Measurements from ENCODE around the gene ZNF814. TPM values are rescaled to one million over a fixed set of nuclear protein-coding genes. Genes with fewer than 3 reads are reported as not detected.
"Not testable (repeated sequence)": the region's sequence is repeated elsewhere in the genome, so short reads cannot be mapped to it uniquely, and the experiment has no call there.

ZNF814 gene
- total and polyA plus RNA-seq, 2 donors (not counting 1 experiment from before 2014, with no cell fraction given): 5.5 to 6.1 TPM

- H3K9ac ChIP-seq (ENCODE audit: insufficient read depth, low read length): no peak overlapping the region
- DNase-seq (ENCODE audit: low read depth in 2 of 2): no peak
- TF ChIP-seq EZH2 (IDR thresholded peaks at IDR 0.05; ENCODE audit: low read length, missing control alignments) (no peak), CTCF (conservative IDR thresholded peaks at IDR 0.05 in 1 of 2, IDR thresholded peaks at IDR 0.05 in 1 of 2; ENCODE audit: low read depth in 1 of 2, low read length in 2 of 2) (no peak)
Measured at GRCh38 chr19:57812226-57812625, 76.6 kb downstream of the ZNF814 start.

GRCh38 chr19:57810410-57811295 lies 78.2 kb downstream of the ZNF814 start:
- DNase-seq (ENCODE audit: low read depth in 2 of 2): not testable (repeated sequence)

More at GRCh38 chr19:57812226-57812625, 76.6 kb downstream of the ZNF814 start:
- Histone ChIP-seq H3K27ac (ENCODE audit: insufficient read depth, low read length) (no peak overlapping the region), H3K36me3 (ENCODE audit: control insufficient read depth, insufficient read depth, low read length) (peaks cover 2% of the 10 kb centered on the region), H3K4me3 (replicated peaks in 1 of 4; ENCODE audit: control extremely low read depth in 1 of 4, insufficient read depth in 1 of 4, low read depth in 3 of 4, low read length in 4 of 4) (no peak overlapping the region), H3K4me2 (ENCODE audit: extremely low read depth, insufficient read depth, low read length) (no peak overlapping the region), H3K9me3 (ENCODE audit: control insufficient read depth, insufficient read depth, low read depth, low read length) (no peaks in the 10 kb centered on the region), H3K27me3 (ENCODE audit: control insufficient read depth, insufficient read depth, low read length) (no peaks in the 10 kb centered on the region), H2AFZ (ENCODE audit: low read length) (no peak overlapping the region), H3K4me1 (ENCODE audit: control insufficient read depth, extremely low read depth, insufficient read depth, low read length) (peaks cover 3% of the 10 kb centered on the region), H4K20me1 (ENCODE audit: control insufficient read depth, extremely low read depth, insufficient read depth, low read length) (no peaks in the 10 kb centered on the region), H3K79me2 (ENCODE audit: control insufficient read depth, insufficient read depth, low read length) (peaks cover 5% of the 10 kb centered on the region)

DNA sequence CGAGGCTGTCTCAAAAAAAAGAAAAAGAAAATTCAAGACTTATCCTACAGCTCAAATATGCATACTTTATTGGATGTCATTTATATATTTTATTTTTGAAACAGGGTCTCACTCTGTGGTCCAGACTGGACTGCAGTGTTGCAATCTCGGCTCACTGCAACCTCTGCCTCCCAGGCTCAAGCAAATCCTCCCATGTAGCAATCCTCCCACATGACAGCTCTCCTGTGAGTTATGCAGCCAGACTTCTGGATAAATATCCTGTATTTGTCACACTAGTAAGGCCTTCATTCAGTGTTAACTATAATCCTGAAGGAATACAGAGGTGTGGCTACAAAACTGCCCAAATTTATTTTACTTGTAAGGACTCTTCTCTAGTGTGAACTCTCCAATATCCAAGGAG lies 81.3 kb downstream of the ZNF814 start:
- H3K79me2 ChIP-seq (ENCODE audit: control insufficient read depth, insufficient read depth, low read length): no peaks in the 10 kb centered on the region
- H3K36me3 ChIP-seq (ENCODE audit: control insufficient read depth, insufficient read depth, low read length): peaks cover 2% of the 10 kb centered on the region
- H3K4me2 ChIP-seq (ENCODE audit: extremely low read depth, insufficient read depth, low read length): no peak overlapping the region
- no peak for DNase-seq (ENCODE audit: low read depth in 2 of 2)
- no peaks in the 10 kb centered on the region for H3K9me3 ChIP-seq (ENCODE audit: control insufficient read depth, insufficient read depth, low read depth, low read length)
- TF ChIP-seq CTCF (conservative IDR thresholded peaks at IDR 0.05 in 1 of 2, IDR thresholded peaks at IDR 0.05 in 1 of 2; ENCODE audit: low read depth in 1 of 2, low read length in 2 of 2) (no peak), EZH2 (IDR thresholded peaks at IDR 0.05; ENCODE audit: low read length, missing control alignments) (no peak)
- no peak overlapping the region for H3K4me3 ChIP-seq (replicated peaks in 1 of 4; ENCODE audit: control extremely low read depth in 1 of 4, insufficient read depth in 1 of 4, low read depth in 3 of 4, low read length in 4 of 4)
- H2AFZ ChIP-seq (ENCODE audit: low read length): no peak overlapping the region
- no peak overlapping the region for H3K9ac ChIP-seq (ENCODE audit: insufficient read depth, low read length)
- H4K20me1 ChIP-seq (ENCODE audit: control insufficient read depth, extremely low read depth, insufficient read depth, low read length): no peaks in the 10 kb centered on the region
- no peaks in the 10 kb centered on the region for H3K4me1 ChIP-seq (ENCODE audit: control insufficient read depth, extremely low read depth, insufficient read depth, low read length)
- H3K27ac ChIP-seq (ENCODE audit: insufficient read depth, low read length): no peak overlapping the region
- H3K27me3 ChIP-seq (ENCODE audit: control insufficient read depth, insufficient read depth, low read length): no peaks in the 10 kb centered on the region

More at GRCh38 chr19:57810410-57811295, 78.2 kb downstream of the ZNF814 start:
- H3K9ac ChIP-seq (ENCODE audit: insufficient read depth, low read length); H3K27me3 ChIP-seq (ENCODE audit: control insufficient read depth, insufficient read depth, low read length); H4K20me1 ChIP-seq (ENCODE audit: control insufficient read depth, extremely low read depth, insufficient read depth, low read length); H2AFZ ChIP-seq (ENCODE audit: low read length); H3K36me3 ChIP-seq (ENCODE audit: control insufficient read depth, insufficient read depth, low read length); H3K4me2 ChIP-seq (ENCODE audit: extremely low read depth, insufficient read depth, low read length); H3K9me3 ChIP-seq (ENCODE audit: control insufficient read depth, insufficient read depth, low read depth, low read length); H3K4me3 ChIP-seq (replicated peaks in 1 of 4; ENCODE audit: control extremely low read depth in 1 of 4, insufficient read depth in 1 of 4, low read depth in 3 of 4, low read length in 4 of 4); H3K79me2 ChIP-seq (ENCODE audit: control insufficient read depth, insufficient read depth, low read length); H3K4me1 ChIP-seq (ENCODE audit: control insufficient read depth, extremely low read depth, insufficient read depth, low read length); H3K27ac ChIP-seq (ENCODE audit: insufficient read depth, low read length): not testable (repeated sequence)

Measured in fibroblast of lung (primary cell).